ENCODE results near the gene KICS2.

DNA sequence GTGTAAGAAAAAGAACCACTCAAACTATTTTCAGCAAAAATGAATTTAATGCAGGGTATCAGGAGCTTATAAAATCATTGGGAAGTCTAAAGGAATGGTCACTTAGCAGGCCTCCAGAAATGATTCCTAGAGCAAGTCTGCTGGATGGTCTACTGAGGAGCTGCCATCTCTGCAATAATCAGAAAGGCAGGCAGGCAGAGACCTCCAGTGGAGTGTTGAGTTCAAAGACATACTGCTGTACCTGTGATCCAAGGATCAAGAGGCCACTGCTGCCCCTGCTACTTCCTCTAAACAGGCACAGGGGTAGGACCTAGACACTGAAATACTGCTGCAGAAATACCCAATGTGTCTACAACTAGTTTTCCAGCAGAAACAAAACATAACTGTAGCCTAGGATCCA, 14.5 kb upstream of the KICS2 start:
- TF ChIP-seq POLR2AphosphoS5 (IDR thresholded peaks at IDR 0.05; ENCODE audit: low read depth, low read length) (no peak), POLR2A (IDR thresholded peaks at IDR 0.05; ENCODE audit: low read depth, low read length) (no peak), TAF1 (IDR thresholded peaks at IDR 0.05; ENCODE audit: borderline replicate concordance, low read depth, low read length) (no peak)

Measured in GM12892 (cell line).